K562 (cell line): Measurements from ENCODE around the gene OBSL1. TPM values are rescaled to one million over a fixed set of nuclear protein-coding genes. Genes with fewer than 3 reads are reported as not detected.

ENCODE experiments used
- ARID1B ChIP-seq: fragments of 450-650 bp; IDR thresholded peaks from 2 replicates; pipeline ENCODE4 v1.6.1; 2016; ENCODE audit warnings: antibody characterized with exemption, mild to moderate bottlenecking, inconsistent platforms
- CSDE1 ChIP-seq, 2 experiments: fragments of 450-650 bp; IDR thresholded peaks; 2 replicates each; pipeline ENCODE4 v1.6.1; 2016; ENCODE audit warnings: mild to moderate bottlenecking in 1 of 2
- ETV5 ChIP-seq: sonication (generic); formaldehyde crosslinking; IDR thresholded peaks from 2 replicates; pipeline ENCODE4 v1.4.0; 2020; ENCODE audit warnings: low read depth, mild to moderate bottlenecking, missing genetic modification reagents
- FOXO4 ChIP-seq: fragments of 450-650 bp; formaldehyde crosslinking; IDR thresholded peaks from 2 replicates; pipeline ENCODE4 v1.4.0; 2020; ENCODE audit warnings: mild to moderate bottlenecking, moderate library complexity
- HDAC8 ChIP-seq: fragments of 450-650 bp; IDR thresholded peaks from 2 replicates; pipeline ENCODE4 v1.6.1; 2016; ENCODE audit warnings: mild to moderate bottlenecking, missing genetic modification characterization, moderate library complexity, missing compliant biosample characterization
- HINFP ChIP-seq: fragments of 450-650 bp; conservative IDR thresholded peaks from 2 replicates; pipeline ENCODE4 v1.6.1; 2016; ENCODE audit warnings: missing genetic modification characterization, low read depth, mild to moderate bottlenecking, control low read depth, missing compliant biosample characterization
- HMBOX1 ChIP-seq: sonication (generic); IDR thresholded peaks from 2 replicates; pipeline ENCODE4 v1.6.1; 2016
- HSF4 ChIP-seq: fragments of 250-450 bp; sonication (Bioruptor Pico); IDR thresholded peaks from 2 replicates; pipeline ENCODE4 v2.1.2; 2022; ENCODE audit warnings: mild to moderate bottlenecking, moderate library complexity, borderline replicate concordance
- JUND ChIP-seq, 2 experiments: IDR thresholded peaks; 2 replicates in 1 of 2; 3 replicates in 1 of 2; pipeline ENCODE4 v1.6.1; 2011; ENCODE audit warnings: borderline replicate concordance in 2 of 2, low read depth in 2 of 2, low read length in 2 of 2, improper control_type of control experiment in 1 of 2, missing biosample characterization in 1 of 2, missing genetic modification characterization in 1 of 2, missing genetic modification reagents in 1 of 2
- MAFK ChIP-seq: IDR thresholded peaks from 2 replicates; pipeline ENCODE4 v1.6.1; 2011; ENCODE audit warnings: low read length, improper control_type of control experiment
- MTA3 ChIP-seq: fragments of 450-650 bp; formaldehyde crosslinking; IDR thresholded peaks from 2 replicates; pipeline ENCODE4 v1.6.1; 2017; ENCODE audit warnings: mild to moderate bottlenecking, borderline replicate concordance
- NR3C1 ChIP-seq: sonication (generic); formaldehyde crosslinking; IDR thresholded peaks from 2 replicates; pipeline ENCODE4 v1.8.1; 2022; ENCODE audit warnings: missing genetic modification reagents
- POLR2AphosphoS5 ChIP-seq: IDR thresholded peaks from 2 replicates; pipeline ENCODE4 v1.6.1; 2011; ENCODE audit warnings: mild to moderate bottlenecking, low read depth, low read length, moderate library complexity; ENCODE audit not compliant: control insufficient read depth, insufficient read depth
- POLR2H ChIP-seq: IDR thresholded peaks from 2 replicates; pipeline ENCODE4 v1.6.1; 2016; ENCODE audit warnings: missing genetic modification characterization, low read depth, mild to moderate bottlenecking, control low read depth, missing compliant biosample characterization, moderate library complexity
- POU5F1 ChIP-seq: fragments of 150-350 bp; IDR thresholded peaks from 2 replicates; pipeline ENCODE4 v1.6.1; 2014; ENCODE audit warnings: borderline replicate concordance, low read length, low read depth, mild to moderate bottlenecking; ENCODE audit not compliant: partially characterized antibody
- TAF7 ChIP-seq: fragments of 450-650 bp; IDR thresholded peaks from 2 replicates; pipeline ENCODE4 v1.6.1; 2016; ENCODE audit warnings: missing genetic modification characterization, missing compliant biosample characterization
- TARDBP ChIP-seq: fragments of 450-650 bp; IDR thresholded peaks from 2 replicates; pipeline ENCODE4 v1.6.1; 2016
- U2AF1 ChIP-seq: fragments of 200-400 bp; formaldehyde crosslinking; optimal IDR thresholded peaks from 2 replicates; pipeline ENCODE3; 2017; ENCODE audit warnings: mild to moderate bottlenecking, low read depth, low read length, moderate library complexity
- USF2 ChIP-seq: sonication (generic); formaldehyde crosslinking; IDR thresholded peaks from 2 replicates; pipeline ENCODE4 v1.5.0; 2020; ENCODE audit warnings: missing genetic modification reagents
- ZNF140 ChIP-seq: fragments of 250-450 bp; sonication (Bioruptor Pico); IDR thresholded peaks from 2 replicates; pipeline ENCODE4 v1.8.0; 2021; ENCODE audit warnings: moderate library complexity, mild to moderate bottlenecking, inconsistent platforms
- ZNF785 ChIP-seq: fragments of 250-450 bp; sonication (Bioruptor Pico); IDR thresholded peaks from 2 replicates; pipeline ENCODE4 v1.4.0; 2020; ENCODE audit warnings: mild to moderate bottlenecking
- ZZZ3 ChIP-seq: fragments of 450-650 bp; IDR thresholded peaks from 2 replicates; pipeline ENCODE4 v1.6.1; 2016; ENCODE audit warnings: antibody characterized with exemption, mild to moderate bottlenecking, moderate library complexity
- polyA plus RNA-seq, 8 experiments: library from polyadenylated mRNA; depleted of rRNA in 4 of 8; stranded (reverse) in 5 of 8; unstranded in 3 of 8; fragments of >200 nt; fragmentation: Nextera tagmentation in 2 of 8; fragmentation: Illumina TruSeq in 1 of 8; extraction: Ambion mirVana in 2 of 8; extraction: Trizol in 1 of 8; gene quantifications; 2 replicates each; pipeline versions ENCODE4 v1.2.1 to v1.2.3, GENCODE V29; 2011 to 2014; ENCODE audit warnings: inconsistent platforms in 1 of 8, missing spikeins in 1 of 8
- total RNA-seq, 7 experiments: library from RNA; depleted of rRNA in 6 of 7; stranded (reverse); fragments of >200 nt in 6 of 7; fragmentation: Illumina TruSeq in 2 of 7; extraction: Trizol in 2 of 7; gene quantifications; 2 replicates each; pipeline versions ENCODE4 v1.2.1 to v1.2.3, GENCODE V29; 2011 to 2021; ENCODE audit warnings: low replicate concordance in 1 of 7

Gene OBSL1
- total and polyA plus RNA-seq, 9 of the 15 experiments (the other 6 are each of a cell fraction or from before 2014, with no cell fraction given) = 1.2 to 26.6 (median 8.6) TPM

- TF ChIP-seq USF2 (CRISPR knock-in tag) (no peak), HSF4 (no peak), HMBOX1 (peak; percentile 51), TARDBP (peak; percentile 72; the same call in 1 of the 2 replicates), ETV5 (CRISPR knock-in tag) (peak; percentile 57; the same call in 1 of the 2 replicates), ZNF785 (no peak), POLR2AphosphoS5 (peak; percentile 81; the same call in 1 of the 2 replicates), MTA3 (peak; percentile 83; the same call in 1 of the 2 replicates), CSDE1 (IDR thresholded peaks at IDR 0.05) (0 out of 4 replicates have a peak, but pooled peaks of 1 of the 2 experiments have one; percentile 37), ZNF140 (CRISPR knock-in tag) (no peak), HDAC8 (no peak), POU5F1 (no peak), POLR2H (no peak), ARID1B (peak; percentile 96), FOXO4 (CRISPR knock-in tag) (no peak), ZZZ3 (no peak), JUND (IDR thresholded peaks at IDR 0.05; ENCODE audit: borderline replicate concordance, low read depth, low read length) (peak; percentile 66), JUND (tag; IDR thresholded peaks at IDR 0.05; ENCODE audit: borderline replicate concordance, low read depth, low read length) (peak; percentile 73; the same call in 1 of the 3 replicates), U2AF1 (no peak), HINFP (tag) (no peak), TAF7 (tag) (no peak), MAFK (no peak), NR3C1 (CRISPR knock-in tag) (no peak)
These were observed 45.7 kb downstream of the OBSL1 start (continued) for GRCh38 chr2:219525533-219526232.
